GM18951 (cell line): Measurements from ENCODE around the gene NR0B2.
A peak's percentile ranks its signal among the peaks of the same experiment; 100 is the strongest.

Experiments used
- POLR2A ChIP-seq: IDR thresholded peaks from 4 replicates; pipeline ENCODE4 v1.6.1; 2011; ENCODE audit warnings: mild to moderate bottlenecking; ENCODE audit not compliant: insufficient read length, insufficient read depth; ENCODE audit errors: extremely low read depth
- in situ Hi-C: fragments of 300-500 bp; cut with MboI; formaldehyde crosslinking; loops from one replicate; pipeline ENCODE4 v1.12.0; 2022; ENCODE audit warnings: low sequenced_read_pairs, mixed read lengths, inconsistent platforms; ENCODE audit not compliant: unreplicated experiment

NR0B2 gene

DNA sequence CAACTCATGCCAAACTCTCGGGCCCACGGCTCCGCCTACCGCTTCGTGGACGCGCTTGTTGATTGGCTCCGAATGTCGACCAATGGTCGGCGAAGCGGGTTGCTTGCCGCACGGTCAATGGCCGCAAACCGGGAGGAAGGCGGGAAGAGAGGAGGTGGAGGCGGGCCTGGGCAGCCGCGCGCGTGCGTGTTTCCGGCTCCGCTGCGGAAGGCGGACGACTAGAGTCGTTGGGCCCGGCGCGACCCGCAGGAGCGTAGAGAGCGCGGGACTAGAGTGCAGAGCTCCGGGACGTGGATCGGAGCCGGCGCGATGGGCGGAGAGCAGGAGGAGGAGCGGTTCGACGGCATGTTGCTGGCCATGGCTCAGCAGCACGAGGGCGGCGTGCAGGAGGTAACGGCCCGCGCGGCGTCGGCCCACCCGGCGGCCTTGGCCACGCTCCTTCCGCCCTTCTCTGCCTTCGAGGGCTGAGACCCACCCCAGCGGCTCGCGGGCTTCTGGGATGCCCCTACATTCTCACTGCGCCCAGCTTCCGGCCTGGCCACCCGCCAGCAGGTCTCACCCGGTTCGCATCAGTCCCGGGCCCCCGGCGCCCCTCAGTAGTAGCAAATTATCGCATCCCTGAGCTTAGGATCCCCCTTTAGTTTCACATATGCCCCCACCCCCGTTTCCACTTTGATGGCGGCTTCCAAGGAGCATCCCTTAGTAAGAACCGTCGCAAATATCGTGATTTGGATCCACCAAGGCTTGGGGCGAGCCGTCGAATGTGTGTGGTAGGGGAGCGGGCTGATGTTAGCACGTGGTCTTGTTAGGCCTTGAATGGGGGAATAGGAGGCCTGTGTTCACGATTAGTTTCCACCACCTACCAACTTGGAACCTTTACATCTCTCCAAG is 8.0 kb upstream of the NR0B2 start, which contains the start of gene NUDC:
Gene NUDC (plus strand): TSS at position 204 of the 891 bp plus-strand sequence. CDS start 106 bp downstream, at position 310.
- peak; percentile 88 for TF ChIP-seq POLR2A
- in situ Hi-C loops = no loop called here

DNA sequence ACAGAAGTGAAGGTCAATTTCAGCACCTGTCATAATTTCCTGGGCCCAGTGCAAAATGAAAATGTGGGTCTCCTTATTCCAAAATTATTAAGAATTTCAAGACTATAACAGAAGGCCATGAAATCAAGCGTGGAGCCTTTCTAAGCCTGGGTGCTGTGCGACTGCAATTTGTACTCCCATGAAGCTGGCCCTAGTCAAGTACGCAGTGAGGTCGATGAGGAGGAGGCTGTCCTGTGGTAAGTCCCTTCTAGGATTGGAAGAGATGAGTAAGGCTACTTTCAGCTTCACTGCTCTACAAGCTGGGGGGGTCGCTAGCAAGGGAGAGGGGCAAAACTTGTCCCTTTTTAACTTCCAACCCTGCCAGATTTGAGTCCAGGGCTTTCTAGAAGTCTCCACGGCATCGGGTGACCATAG is 7.4 kb upstream of the NR0B2 start:
- TF ChIP-seq POLR2A = no peak
- in situ Hi-C loops = no loop called here

DNA sequence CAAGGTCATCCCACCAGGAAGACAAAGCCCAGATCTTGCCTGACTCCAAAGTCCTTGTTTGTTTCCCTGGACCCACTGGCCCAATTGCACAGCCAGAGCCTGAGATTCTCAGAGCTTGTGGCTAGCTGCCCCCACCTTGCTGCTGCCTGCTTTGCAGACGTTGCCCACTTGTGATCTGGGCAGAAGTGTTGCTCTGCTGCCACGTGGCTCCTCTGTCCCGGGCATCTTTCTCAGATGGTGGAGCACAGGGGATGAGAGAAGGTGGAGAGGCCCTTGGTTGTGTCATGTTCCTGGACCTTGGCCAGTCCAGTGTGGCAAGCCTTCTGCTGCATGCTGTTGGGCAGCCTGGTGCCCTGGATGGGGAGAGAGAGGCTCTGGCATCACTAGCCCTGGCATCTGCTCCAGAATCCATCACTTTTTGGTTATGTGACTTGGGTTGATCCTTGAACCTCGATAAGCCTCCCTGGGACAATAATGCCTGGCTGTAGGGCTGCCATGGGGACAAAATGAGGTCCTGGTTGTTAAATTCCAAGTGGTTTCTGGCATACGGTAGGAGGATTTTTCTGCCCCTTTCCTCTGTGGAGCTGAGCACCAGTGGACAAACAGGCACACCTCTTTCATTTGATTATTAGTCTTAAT is 1.5 kb upstream of the NR0B2 start:
- in situ Hi-C loops = no loop called here
- TF ChIP-seq POLR2A = no peak

DNA sequence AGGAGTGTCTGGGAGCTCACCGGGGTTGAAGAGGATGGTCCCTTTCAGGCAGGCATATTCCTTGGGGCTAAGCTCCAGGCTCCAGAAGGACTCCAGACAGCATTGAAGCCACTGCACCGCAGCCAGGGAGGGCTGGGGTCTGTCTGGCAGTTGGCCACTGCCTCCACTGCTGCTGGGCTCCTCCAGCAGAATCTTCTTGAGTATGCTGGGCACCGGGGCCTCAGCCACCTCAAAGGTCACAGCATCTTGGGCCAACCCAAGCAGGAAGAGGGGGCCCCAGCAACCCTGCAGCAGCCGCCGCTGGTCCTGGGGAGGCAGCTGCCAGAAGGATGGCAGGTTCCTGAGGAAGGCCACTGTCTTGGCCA is 404 bp downstream of the NR0B2 start:
- in situ Hi-C loops = no loop called here

DNA sequence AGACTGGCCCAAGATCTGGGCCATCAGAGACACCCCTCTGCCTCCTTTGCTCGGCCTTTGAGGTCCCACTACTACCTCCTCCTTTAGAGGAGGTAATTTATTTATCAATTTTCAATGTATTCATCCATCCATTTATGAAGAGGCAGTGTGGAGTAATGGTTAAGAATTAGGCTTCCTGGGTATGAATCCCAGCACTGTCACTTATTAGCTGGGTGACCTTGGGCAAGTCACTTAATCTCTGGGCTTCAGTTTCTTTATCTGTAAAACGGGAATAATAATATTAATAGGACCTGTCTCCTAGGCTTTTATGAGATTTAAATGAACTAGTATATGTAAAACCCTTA is 1.7 kb downstream of the NR0B2 start:
- TF ChIP-seq POLR2A = no peak
- in situ Hi-C loops = no loop called here

More for the DNA sequence above, 404 bp downstream of the NR0B2 start:
- TF ChIP-seq POLR2A = no peak

DNA sequence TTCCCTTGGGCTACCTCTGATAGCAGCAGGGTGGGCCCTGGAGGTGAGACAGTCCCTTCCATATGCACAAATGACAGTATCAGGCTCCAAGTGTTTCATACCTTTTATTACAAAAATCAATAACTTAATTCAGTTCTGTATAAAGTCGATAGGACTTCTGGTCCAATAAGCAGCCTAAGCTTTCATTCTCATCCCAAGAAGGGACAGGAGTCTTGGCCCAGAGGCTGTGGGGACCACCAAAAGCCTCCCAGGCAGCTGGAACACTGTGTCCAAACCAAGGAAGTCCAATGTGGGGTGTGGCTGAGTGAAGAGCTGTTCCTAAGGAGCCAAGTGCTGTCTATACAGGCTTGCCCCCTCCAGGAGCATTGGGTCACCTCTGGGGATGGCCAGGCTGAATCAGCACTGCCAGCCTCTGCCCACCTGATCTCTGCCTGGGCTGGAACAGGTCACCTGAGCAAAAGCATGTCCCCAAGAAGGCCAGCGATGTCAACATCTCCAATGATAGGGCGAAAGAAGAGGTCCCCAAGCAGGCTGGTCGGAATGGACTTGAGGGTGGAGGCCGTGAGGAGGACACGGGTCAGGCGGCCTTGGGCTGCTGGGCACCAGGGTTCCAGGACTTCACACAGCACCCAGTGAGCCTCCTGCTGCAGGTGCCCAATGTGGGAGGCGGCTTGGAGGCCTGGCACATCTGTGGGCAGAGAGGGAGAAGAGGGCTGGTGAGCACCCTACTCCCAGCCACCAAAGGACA is 2.2 kb downstream of the NR0B2 start:
- TF ChIP-seq POLR2A = no peak
- in situ Hi-C loops = no loop called here

DNA sequence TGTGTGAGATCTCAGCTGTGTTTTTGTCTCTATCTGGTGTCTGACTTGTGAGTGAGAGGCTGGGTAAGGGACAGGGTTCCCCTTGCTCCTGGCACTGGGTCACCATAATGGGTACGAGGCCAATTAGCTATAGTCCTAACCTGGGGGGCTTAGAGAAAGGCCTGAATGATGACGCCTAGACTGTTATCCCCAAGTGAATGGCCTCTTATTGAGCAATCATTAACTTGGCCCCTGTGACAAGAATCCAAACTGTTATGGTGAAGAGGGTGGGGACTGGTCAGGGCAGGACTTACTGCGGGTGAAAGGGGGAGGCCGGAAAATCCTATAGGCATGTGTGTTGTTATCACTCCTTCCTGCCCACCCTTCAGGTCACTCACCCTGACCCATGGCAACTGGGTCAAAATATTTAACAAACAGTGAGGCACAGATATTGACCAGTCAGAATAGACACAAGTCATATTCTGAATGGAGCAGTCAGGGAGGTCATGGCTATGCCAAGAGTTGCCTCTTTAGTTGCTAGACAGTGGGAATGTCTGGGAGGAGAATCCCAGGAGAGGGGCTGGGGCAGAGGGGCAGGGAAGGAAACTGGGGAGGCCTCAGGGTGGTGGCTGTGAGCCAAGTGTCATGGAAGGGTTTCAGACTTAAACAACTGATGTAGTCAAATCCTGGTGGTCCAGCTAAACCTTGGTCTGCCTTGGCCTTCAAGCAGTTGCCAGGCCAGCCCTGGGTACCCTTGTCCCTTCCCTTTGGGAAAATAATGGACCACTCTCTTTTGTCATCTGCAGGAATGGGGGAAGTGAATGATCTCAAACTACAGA is 3.2 kb downstream of the NR0B2 start:
- no peak for TF ChIP-seq POLR2A
- in situ Hi-C loops = no loop called here

DNA sequence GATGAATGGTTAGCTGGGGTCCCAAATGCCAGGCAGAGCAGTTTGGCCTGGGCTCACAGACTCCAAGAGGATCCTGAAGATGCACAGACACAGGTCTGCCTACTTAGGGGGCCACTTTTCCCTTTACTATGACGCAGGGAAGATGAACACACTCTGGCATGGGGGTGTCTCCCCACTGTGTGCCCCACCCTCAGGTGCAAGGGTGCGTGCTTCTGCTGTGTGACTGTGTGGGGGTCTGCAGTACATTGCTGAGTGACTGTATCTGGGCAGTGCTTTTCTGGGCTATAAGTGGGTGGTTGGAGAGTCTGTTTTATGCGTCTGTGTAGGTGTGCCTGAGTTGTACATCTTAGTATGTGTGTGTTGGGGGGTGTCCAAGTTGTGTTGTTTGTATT is 3.8 kb downstream of the NR0B2 start:
- TF ChIP-seq POLR2A = no peak

DNA sequence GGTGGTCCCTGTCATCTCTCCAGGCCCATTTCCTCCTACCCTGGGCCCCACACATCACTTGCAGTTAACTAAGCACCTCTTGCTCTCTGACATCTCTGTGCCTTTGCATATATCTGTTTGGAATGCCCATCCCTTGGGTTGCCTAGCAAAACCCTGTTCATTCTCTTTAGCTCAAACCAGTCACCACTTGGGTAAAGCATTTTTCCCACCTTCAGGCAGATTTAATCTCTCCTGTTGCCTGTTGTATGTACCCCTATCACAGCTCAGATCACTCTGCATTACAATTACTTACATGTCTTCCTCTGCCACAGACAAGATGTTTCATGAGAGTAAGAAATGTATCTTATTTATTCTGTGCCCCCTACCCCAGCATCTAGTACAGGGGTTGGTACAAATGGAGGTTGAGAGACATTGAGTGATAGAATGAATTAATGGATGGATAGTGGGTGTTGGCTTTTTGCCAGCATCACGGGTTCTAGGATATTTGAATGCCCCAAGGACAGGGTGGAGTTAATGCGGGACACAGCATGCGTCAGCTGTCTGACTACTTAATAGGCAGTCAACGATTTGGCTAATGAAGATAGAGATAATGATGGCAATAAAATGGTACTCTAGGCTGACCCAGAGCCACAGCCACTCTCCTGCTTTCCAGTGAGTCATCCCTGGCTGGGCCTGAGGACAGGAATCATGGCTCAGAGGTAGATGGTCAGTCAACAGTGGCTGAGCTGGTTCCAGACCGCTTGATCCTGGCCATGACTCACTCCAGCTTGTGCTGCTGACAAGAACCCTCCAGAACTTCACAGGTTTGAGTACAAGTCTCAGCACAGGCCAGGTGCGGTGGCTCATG is 6.5 kb downstream of the NR0B2 start:
- no peak for TF ChIP-seq POLR2A
- in situ Hi-C loops = no loop called here

More for the DNA sequence above, 3.8 kb downstream of the NR0B2 start:
- in situ Hi-C loops = no loop called here

DNA sequence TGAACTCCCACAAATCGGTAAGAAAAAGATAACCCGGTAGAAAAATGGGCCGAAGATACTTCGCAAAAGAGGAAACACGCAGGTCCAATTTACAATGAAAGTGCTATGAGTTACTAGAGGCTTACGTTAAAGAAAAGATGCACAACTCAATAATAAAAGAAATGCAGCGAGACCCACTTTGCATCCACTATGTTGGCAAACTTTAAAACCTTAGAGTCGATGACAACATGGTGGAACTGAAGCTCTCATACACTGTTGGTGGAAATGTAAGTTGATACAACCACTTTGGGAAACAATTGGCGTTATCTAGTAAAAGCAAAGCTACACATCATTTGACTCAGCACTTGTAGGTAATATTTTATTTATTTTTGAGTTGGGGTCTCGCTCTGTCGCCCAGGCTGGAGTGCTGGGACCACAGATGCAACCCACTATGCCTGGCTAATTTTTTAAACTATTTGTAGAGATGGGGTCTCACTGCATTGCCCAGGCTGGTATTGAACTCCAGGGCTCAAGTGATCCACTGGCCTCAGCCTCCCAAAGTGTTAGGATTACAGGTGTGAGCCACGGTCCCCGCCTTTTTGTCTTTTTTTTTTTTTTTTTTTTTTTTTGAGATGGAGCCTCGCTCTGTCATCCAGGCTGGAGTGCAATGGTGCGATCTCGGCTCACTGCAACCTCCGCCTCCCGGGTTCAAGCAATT is 12.8 kb downstream of the NR0B2 start:
- in situ Hi-C loops = no loop called here
- no peak for TF ChIP-seq POLR2A

DNA sequence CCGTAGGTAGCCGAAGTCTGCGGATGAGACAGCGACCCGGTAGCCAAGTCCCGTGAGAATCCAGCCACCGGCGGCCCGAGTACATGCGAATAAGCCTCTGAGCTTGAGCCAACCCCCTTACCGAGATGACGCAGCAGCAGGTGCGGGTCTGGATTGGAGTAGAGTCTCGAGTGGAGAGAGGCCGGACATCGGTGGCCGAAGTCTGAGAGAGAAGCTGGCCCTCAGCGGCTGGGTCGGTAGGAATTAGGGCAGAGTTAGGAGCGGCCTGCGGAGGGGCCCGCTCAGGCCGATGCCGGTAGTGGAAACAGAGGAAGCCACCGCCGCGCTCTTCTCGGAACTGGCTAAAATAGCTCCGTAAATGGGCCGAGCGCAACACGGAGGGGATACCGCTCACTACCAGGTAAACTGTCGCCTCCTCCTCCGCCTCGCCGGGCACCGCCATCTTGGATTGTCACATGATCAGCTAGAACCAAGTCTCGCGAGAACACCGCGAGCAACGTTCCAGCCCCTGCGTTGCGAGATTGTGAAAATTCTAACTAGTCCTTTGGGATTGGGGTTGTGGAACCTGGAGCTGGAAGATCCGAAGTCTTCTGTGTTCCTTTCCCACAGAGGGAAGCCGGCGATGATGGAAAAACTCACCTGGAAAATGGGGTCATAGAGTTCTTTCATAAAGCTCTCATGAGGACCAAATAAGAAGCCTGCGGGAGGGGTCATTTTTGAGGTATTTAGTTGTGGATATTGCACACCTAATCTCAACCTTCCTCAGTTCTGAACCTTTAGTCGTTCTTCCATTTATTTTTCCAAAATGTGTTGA is 13.6 kb downstream of the NR0B2 start, which contains the start of gene GPATCH3:
Gene GPATCH3 (minus strand): TSS at position 467 of the 814 bp plus-strand sequence. CDS start 25 bp downstream, at position 442.
- in situ Hi-C loops = no loop called here
- TF ChIP-seq POLR2A = peak; percentile 87
